ENCODE data around the gene KIF4B.
"Not testable (repeated sequence)": the region's sequence is repeated elsewhere in the genome, so short reads cannot be mapped to it uniquely, and the experiment has no call there.

KIF4B gene

GRCh38 chr5:154989626-154990025 is 23.9 kb upstream of the KIF4B start:
- Mint-ChIP-seq H3K9me3 (no peaks in the 10 kb centered on the region), H3K36me3 (ENCODE audit: insufficient read depth) (no peaks in the 10 kb centered on the region), H3K4me1 (ENCODE audit: low read depth in 2 of 2) (no peaks in the 10 kb centered on the region), H3K27me3 (peaks cover 40 to 43% of the 10 kb centered on the region in 2 donors), H3K4me3 (no peak overlapping the region), H3K27ac (no peak overlapping the region)
- DNase-seq (no peak), ATAC-seq (replicated peaks) (no peak)

DNA sequence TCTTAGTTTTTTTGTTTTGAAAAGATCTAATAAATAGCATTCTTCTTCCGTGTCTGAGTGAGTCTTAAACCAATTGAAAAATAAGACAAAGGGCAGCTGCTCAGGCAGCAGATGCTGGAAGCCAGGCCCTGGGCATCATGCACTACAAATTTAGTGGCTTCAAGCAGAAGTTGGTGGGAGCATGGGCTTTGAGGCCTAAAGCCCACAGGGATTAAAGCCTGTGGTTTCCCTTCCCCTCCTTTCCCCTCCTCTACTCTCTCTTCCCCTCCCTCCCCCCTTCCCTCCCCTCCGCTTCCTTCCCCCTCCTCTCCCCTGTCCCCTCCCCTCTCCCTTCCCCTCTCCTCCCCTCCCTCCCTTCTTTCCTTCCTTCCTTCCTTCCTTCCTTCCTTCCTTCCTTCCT is 20.1 kb upstream of the KIF4B start:
- DNase-seq (no peak), ATAC-seq (replicated peaks) (no peak)
- H3K27me3 Mint-ChIP-seq, result peaks cover 15 to 21% of the 10 kb centered on the region in 2 donors
- H3K27ac Mint-ChIP-seq, result no peak overlapping the region
- H3K36me3 Mint-ChIP-seq (ENCODE audit: insufficient read depth), result no peaks in the 10 kb centered on the region
- H3K4me3 Mint-ChIP-seq, result no peak overlapping the region
- no peaks in the 10 kb centered on the region for H3K4me1 Mint-ChIP-seq (ENCODE audit: low read depth in 2 of 2)
- no peaks in the 10 kb centered on the region for H3K9me3 Mint-ChIP-seq

DNA sequence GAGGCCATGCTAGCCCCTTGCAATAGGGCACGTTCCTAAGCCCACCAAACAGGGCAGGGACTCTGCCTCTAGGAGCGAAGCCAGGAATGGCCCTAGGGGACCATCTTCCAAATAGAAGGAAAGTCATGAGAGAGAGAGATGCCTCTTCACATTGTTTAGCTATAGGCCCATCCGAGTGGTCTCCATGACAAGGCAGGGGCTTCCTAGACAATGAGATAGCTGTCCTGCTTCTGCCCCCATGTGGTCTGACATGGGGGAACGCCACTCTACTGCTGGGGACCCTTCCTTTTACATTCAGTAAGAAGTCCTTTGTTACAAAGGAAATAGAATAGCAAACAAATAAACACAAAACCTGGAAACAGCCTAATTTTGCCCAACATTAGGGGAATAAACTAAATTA is 17.9 kb upstream of the KIF4B start:
- H3K4me3 Mint-ChIP-seq, result no peak overlapping the region
- no peaks in the 10 kb centered on the region for H3K4me1 Mint-ChIP-seq (ENCODE audit: low read depth in 2 of 2)
- H3K36me3 Mint-ChIP-seq (ENCODE audit: insufficient read depth), result no peaks in the 10 kb centered on the region
- no peak for DNase-seq
- no peaks in the 10 kb centered on the region for H3K9me3 Mint-ChIP-seq
- no peak overlapping the region for H3K27ac Mint-ChIP-seq
- peaks cover 23% of the 10 kb centered on the region in 2 donors for H3K27me3 Mint-ChIP-seq
- ATAC-seq (replicated peaks), result no peak

DNA sequence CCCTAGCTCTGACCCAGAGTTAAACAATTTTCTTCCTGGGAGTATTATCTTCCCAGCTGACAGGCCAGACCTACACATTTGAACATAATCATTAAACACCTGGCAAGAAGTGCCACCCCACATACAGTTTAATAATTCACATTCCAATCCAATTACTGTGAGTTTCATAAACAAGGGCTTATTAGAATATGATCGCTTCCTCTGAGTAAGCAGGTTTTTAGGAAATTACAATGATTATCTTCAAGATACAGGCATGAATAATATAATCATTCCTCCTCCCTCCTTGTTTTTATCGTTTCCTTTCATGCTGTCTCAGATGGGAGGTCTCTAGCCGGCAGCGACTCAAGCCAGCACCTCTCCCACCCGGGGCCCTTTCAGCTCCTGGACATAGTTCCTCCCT is 15.8 kb upstream of the KIF4B start:
- Mint-ChIP-seq H3K4me1 (ENCODE audit: low read depth in 2 of 2) (no peaks in the 10 kb centered on the region), H3K27ac (no peak overlapping the region), H3K27me3 (peaks cover 35 to 40% of the 10 kb centered on the region in 2 donors), H3K36me3 (ENCODE audit: insufficient read depth) (no peaks in the 10 kb centered on the region), H3K4me3 (no peak overlapping the region), H3K9me3 (no peaks in the 10 kb centered on the region)
- ATAC-seq (replicated peaks) (no peak), DNase-seq (no peak)

DNA sequence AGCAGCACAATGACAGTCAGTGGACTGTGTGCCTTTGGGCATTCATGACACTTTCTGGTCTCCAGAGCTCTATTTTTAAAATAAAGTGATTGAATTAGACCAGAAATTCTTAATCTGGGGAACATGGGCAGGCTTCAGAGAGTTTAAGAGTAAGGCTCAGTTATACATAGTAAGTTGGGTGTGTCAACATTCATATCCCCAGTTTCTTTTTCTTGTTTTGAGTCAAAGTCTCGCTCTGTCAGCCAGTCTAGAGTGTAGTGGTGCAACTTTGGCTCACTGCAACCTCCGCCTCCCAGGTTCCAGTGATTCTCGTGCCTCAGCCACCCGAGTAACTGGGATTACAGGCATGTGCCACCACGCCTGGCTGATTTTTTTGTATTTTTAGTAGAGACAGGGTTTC is 13.7 kb upstream of the KIF4B start:
- no peaks in the 10 kb centered on the region for H3K9me3 Mint-ChIP-seq
- no peak for DNase-seq
- no peaks in the 10 kb centered on the region for H3K4me1 Mint-ChIP-seq (ENCODE audit: low read depth in 2 of 2)
- no peak for ATAC-seq (replicated peaks)
- peaks cover 35 to 40% of the 10 kb centered on the region in 2 donors for H3K27me3 Mint-ChIP-seq
- no peak overlapping the region for H3K27ac Mint-ChIP-seq
- no peak overlapping the region for H3K4me3 Mint-ChIP-seq
- no peaks in the 10 kb centered on the region for H3K36me3 Mint-ChIP-seq (ENCODE audit: insufficient read depth)

- DNase-seq (no peak), ATAC-seq (replicated peaks) (no peak)
- Mint-ChIP-seq H3K4me3 (no peak overlapping the region), H3K4me1 (ENCODE audit: low read depth in 2 of 2) (no peaks in the 10 kb centered on the region), H3K27ac (no peak overlapping the region), H3K27me3 (peaks cover 36 to 40% of the 10 kb centered on the region in 2 donors), H3K36me3 (ENCODE audit: insufficient read depth) (no peaks in the 10 kb centered on the region), H3K9me3 (no peaks in the 10 kb centered on the region)
Measured at GRCh38 chr5:155001523-155001922, 12.0 kb upstream of the KIF4B start.

DNA sequence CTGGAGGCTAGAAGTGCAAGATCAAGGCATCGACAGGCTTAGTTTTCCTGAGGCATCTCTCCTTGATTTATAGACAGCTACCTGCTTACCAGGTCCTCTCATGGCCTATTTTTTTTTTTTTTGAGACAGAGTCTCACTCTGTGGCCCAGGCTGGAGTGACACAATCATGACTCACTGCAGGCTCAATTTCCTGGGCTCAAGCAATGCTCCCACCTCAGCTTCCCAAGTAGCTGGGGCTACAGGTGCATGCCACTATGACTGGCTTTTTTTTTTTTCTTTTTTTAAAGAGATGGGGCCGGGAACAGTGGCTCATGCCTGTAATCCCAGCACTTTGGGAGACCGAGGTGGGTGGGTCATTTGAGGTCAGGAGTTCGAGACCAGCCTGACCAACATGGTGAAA is 10.8 kb upstream of the KIF4B start:
- not testable (repeated sequence) for DNase-seq; H3K4me3 Mint-ChIP-seq; H3K9me3 Mint-ChIP-seq; H3K27ac Mint-ChIP-seq; H3K36me3 Mint-ChIP-seq (ENCODE audit: insufficient read depth); ATAC-seq (replicated peaks); H3K4me1 Mint-ChIP-seq (ENCODE audit: low read depth in 2 of 2)
- H3K27me3 Mint-ChIP-seq, result peaks cover 40 to 44% of the 10 kb centered on the region in 2 donors

GRCh38 chr5:155004138-155004744 is 9.3 kb upstream of the KIF4B start:
- Mint-ChIP-seq H3K27me3 (peaks cover 27 to 32% of the 10 kb centered on the region in 2 donors), H3K4me1 (ENCODE audit: low read depth in 2 of 2) (no peaks in the 10 kb centered on the region), H3K36me3 (ENCODE audit: insufficient read depth) (no peaks in the 10 kb centered on the region), H3K27ac (no peak overlapping the region), H3K4me3 (no peak overlapping the region), H3K9me3 (no peaks in the 10 kb centered on the region)
- DNase-seq (peak in 1 of 3 experiments; percentile 7), ATAC-seq (replicated peaks) (no peak)

GRCh38 chr5:155006265-155006664 is 7.3 kb upstream of the KIF4B start:
- not testable (repeated sequence) for H3K9me3 Mint-ChIP-seq; H3K4me3 Mint-ChIP-seq; ATAC-seq (replicated peaks); H3K36me3 Mint-ChIP-seq (ENCODE audit: insufficient read depth); H3K27ac Mint-ChIP-seq; H3K4me1 Mint-ChIP-seq (ENCODE audit: low read depth in 2 of 2); DNase-seq
- H3K27me3 Mint-ChIP-seq, result peaks cover 16 to 20% of the 10 kb centered on the region in 2 donors

DNA sequence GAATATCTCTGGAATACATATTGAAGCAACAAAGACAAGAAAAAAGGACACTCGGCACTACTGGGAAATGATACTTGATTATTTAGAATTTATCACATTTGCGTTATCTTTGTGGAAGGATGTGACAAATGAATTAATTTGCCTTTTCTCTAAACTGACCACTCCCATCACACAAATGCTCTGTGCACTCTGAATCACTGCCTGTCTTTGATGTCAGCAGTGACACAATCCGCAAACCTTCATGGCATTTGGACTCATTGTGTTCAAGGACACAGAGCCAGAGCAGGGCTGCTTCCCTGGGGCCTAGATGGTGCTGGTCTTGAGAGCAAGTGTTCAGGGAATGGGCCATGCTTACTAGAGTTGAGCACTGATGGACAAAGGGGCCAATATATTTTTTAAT is 4.9 kb upstream of the KIF4B start:
- Mint-ChIP-seq H3K4me1 (ENCODE audit: low read depth in 2 of 2) (no peaks in the 10 kb centered on the region), H3K27me3 (peaks cover 12 to 19% of the 10 kb centered on the region in 2 donors), H3K36me3 (ENCODE audit: insufficient read depth) (no peaks in the 10 kb centered on the region), H3K4me3 (no peak overlapping the region), H3K9me3 (no peaks in the 10 kb centered on the region), H3K27ac (no peak overlapping the region)
- ATAC-seq (replicated peaks), result no peak
- DNase-seq, result no peak

DNA sequence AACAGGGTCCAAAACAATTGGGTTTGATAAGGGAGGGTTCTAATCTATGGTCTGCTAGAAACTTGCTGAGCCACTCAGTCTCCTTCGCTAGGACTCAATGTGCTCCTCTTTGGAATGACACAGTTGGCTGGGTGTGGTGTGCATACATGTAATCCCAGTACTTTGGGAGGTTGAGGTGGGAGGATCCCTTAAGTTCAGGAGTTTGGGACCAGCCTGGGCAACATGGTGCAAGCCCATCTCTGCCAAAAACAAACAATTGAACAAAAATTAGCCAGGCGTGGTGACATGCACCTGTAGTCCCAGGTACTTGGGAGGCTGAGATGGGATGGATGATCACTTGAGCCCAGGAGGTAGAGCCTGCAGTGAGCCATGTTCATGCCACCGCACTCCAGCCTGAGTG is 2.7 kb upstream of the KIF4B start:
- ATAC-seq (replicated peaks) (no peak), DNase-seq (no peak)
- Mint-ChIP-seq H3K27me3 (peaks cover 34 to 36% of the 10 kb centered on the region in 2 donors), H3K27ac (no peak overlapping the region), H3K4me1 (ENCODE audit: low read depth in 2 of 2) (no peaks in the 10 kb centered on the region), H3K9me3 (no peaks in the 10 kb centered on the region), H3K36me3 (ENCODE audit: insufficient read depth) (no peaks in the 10 kb centered on the region), H3K4me3 (no peak overlapping the region)

- H3K36me3 Mint-ChIP-seq (ENCODE audit: insufficient read depth), result no peaks in the 10 kb centered on the region
- peaks cover 38 to 59% of the 10 kb centered on the region in 2 donors for H3K27me3 Mint-ChIP-seq
- no peak for ATAC-seq (replicated peaks)
- H3K4me1 Mint-ChIP-seq (ENCODE audit: low read depth in 2 of 2), result no peaks in the 10 kb centered on the region
- H3K4me3 Mint-ChIP-seq, result no peak overlapping the region
- DNase-seq, result no peak
- H3K9me3 Mint-ChIP-seq, result no peaks in the 10 kb centered on the region
- no peak overlapping the region for H3K27ac Mint-ChIP-seq
Measured at GRCh38 chr5:155015239-155015638, 1.7 kb downstream of the KIF4B start.

DNA sequence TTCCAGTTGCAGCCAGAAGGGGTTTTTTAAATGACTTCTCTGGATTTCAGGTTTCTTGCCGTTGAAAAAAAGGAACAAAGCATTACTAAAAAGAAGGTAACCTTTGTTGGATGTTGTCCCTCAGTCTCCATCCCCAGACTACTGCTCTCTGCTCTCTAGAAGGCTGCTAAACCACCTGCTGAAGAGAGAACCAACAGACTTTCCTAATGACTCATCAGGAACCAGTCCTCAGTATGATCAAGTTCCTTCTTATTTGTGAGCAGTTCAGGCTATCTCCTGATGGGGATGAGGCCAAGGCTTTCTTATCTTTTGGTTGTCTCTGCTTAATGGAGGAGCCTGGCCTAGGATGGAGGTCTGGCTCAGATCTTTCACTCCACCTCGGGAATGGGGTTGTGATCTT is 4.1 kb downstream of the KIF4B start:
- Mint-ChIP-seq H3K4me3 (no peak overlapping the region), H3K9me3 (no peaks in the 10 kb centered on the region), H3K4me1 (ENCODE audit: low read depth in 2 of 2) (no peaks in the 10 kb centered on the region), H3K27ac (no peak overlapping the region), H3K36me3 (ENCODE audit: insufficient read depth) (no peaks in the 10 kb centered on the region), H3K27me3 (peaks cover 38 to 52% of the 10 kb centered on the region in 2 donors)
- DNase-seq, result no peak
- no peak for ATAC-seq (replicated peaks)

DNA sequence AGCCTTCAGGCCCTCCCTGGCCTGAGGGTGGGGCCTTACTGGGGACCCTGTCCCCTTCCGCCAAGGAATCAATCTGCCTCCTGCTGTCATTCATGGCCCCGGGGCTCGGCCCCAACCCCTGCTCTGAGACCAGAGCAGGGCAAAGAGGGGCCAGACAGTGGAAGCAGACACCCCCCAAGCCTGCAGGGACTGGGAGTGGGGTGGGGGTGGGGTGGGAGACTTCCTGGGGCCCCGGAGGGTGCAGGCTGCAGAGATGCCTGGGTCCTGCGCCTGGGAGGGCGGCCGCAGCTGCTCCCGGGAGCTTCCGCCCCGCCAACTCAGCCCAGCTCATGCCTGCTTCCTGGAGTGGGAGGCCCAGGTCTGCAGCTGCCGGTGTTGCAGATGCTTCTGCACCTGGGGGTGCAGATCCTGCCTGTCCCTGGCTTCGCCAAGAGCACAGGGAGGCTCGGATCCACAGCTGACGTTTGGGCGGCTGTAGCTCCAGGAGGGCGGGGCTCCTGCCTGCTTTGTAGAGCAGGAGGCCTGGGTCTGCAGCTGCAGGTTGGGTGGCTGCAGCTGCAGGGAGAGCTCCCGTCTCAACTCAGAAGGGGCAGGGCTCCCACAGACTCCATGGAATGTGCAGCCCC is 6.2 kb downstream of the KIF4B start:
- Mint-ChIP-seq H3K9me3 (no peaks in the 10 kb centered on the region), H3K27ac (no peak overlapping the region), H3K4me1 (ENCODE audit: low read depth in 2 of 2) (no peaks in the 10 kb centered on the region), H3K27me3 (peaks cover 23 to 54% of the 10 kb centered on the region in 2 donors), H3K4me3 (no peak overlapping the region), H3K36me3 (ENCODE audit: insufficient read depth) (no peaks in the 10 kb centered on the region)
- DNase-seq (no peak), ATAC-seq (replicated peaks) (no peak)

Measured in effector memory CD8-positive, alpha-beta T cell (primary cell).